ENCODE results near the gene PARVB. TPM values are rescaled to one million over a fixed set of nuclear protein-coding genes. Genes with fewer than 3 reads are reported as not detected.

PARVB gene
- total and polyA plus RNA-seq, 9 of the 15 experiments (the other 6 are each of a cell fraction or from before 2014, with no cell fraction given): 1.1 to 59.2 (median 29.2) TPM

DNA sequence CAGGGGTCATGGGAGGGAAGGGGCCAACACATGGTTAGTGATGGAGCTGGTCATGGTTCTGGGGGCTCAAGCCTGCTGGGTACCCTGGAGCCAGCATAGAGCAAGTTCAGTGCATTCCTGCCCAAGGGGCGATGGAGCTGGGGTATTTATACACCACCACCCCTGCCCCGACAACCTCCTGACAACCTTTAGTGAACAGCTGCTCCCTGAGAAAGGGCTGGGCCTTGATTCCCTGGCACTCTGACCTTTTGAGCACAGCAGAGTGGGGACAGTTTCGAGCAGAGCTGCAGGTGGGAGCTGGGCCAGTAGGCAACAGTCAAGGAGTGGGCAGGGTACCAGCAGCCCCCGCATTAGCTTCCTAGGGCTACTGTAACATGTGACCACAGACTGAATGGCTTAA, 162.6 kb downstream of the PARVB start:
- no peak overlapping the region for H3K27ac ChIP-seq (ENCODE audit: extremely low read depth, low read depth, low read length)
- intact Hi-C loops (cut with micrococcal nuclease): no loop called here
- CTCF ChIA-PET (ENCODE audit: low intra/inter-chr PET ratio): no interaction called here

More for the DNA sequence above, 162.6 kb downstream of the PARVB start:
- no peaks in the 10 kb centered on the region for H3K36me3 ChIP-seq (ENCODE audit: control insufficient read depth, insufficient read depth, low read length)
- H4K20me1 ChIP-seq (replicated peaks; ENCODE audit: control insufficient read depth, insufficient read depth, low read length): 0 out of 2 replicates have a peak, but pooled peaks cover 4% of the 10 kb centered on the region
- H3K9me3 ChIP-seq (replicated peaks; ENCODE audit: control insufficient read depth, insufficient read depth, low read depth, low read length): no peaks in the 10 kb centered on the region
- no peak overlapping the region for H3K4me3 ChIP-seq
- H3K9me1 ChIP-seq (ENCODE audit: control insufficient read depth, insufficient read depth, low read length): no peaks in the 10 kb centered on the region
- ATAC-seq: no peak
- peaks cover 9 to 36% of the 10 kb centered on the region in 2 experiments; a peak in 4 of 5 replicates for H3K27me3 ChIP-seq (ENCODE audit: control insufficient read depth in 2 of 2, insufficient read depth in 2 of 2, low read length in 2 of 2)
- no TSS peak for BruUV-seq (replicated peaks)
- TF ChIP-seq, protein P1, sequence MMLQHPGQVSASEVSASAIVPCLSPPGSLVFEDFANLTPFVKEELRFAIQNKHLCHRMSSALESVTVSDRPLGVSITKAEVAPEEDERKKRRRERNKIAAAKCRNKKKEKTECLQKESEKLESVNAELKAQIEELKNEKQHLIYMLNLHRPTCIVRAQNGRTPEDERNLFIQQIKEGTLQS (IDR thresholded peaks at IDR 0.05): no peak
- TF ChIP-seq, protein P1 (CRISPR knock-in tag; conservative IDR thresholded peaks at IDR 0.05): no peak
- TF ChIP-seq, protein P2, sequence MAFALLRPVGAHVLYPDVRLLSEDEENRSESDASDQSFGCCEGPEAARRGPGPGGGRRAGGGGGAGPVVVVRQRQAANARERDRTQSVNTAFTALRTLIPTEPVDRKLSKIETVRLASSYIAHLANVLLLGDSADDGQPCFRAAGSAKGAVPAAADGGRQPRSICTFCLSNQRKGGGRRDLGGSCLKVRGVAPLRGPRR (CRISPR knock-in tag; IDR thresholded peaks at IDR 0.05): no peak
- TF ChIP-seq PHTF2 (CRISPR knock-in tag; IDR thresholded peaks at IDR 0.05) (no peak), ZNF830 (CRISPR knock-in tag; IDR thresholded peaks at IDR 0.05) (no peak), MAZ (CRISPR knock-in tag; conservative IDR thresholded peaks at IDR 0.05 in 1 of 2, IDR thresholded peaks at IDR 0.05 in 1 of 2) (no peak)
- TF ChIP-seq, protein P3, sequence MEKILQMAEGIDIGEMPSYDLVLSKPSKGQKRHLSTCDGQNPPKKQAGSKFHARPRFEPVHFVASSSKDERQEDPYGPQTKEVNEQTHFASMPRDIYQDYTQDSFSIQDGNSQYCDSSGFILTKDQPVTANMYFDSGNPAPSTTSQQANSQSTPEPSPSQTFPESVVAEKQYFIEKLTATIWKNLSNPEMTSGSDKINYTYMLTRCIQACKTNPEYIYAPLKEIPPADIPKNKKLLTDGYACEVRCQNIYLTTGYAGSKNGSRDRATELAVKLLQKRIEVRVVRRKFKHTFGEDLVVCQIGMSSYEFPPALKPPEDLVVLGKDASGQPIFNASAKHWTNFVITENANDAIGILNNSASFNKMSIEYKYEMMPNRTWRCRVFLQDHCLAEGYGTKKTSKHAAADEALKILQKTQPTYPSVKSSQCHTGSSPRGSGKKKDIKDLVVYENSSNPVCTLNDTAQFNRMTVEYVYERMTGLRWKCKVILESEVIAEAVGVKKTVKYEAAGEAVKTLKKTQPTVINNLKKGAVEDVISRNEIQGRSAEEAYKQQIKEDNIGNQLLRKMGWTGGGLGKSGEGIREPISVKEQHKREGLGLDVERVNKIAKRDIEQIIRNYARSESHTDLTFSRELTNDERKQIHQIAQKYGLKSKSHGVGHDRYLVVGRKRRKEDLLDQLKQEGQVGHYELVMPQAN (IDR thresholded peaks at IDR 0.05; ENCODE audit: borderline replicate concordance): no peak
- TF ChIP-seq, protein P4, sequence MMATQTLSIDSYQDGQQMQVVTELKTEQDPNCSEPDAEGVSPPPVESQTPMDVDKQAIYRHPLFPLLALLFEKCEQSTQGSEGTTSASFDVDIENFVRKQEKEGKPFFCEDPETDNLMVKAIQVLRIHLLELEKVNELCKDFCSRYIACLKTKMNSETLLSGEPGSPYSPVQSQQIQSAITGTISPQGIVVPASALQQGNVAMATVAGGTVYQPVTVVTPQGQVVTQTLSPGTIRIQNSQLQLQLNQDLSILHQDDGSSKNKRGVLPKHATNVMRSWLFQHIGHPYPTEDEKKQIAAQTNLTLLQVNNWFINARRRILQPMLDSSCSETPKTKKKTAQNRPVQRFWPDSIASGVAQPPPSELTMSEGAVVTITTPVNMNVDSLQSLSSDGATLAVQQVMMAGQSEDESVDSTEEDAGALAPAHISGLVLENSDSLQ (IDR thresholded peaks at IDR 0.05): no peak
- no peak overlapping the region for H3K9ac ChIP-seq (ENCODE audit: insufficient read depth in 1 of 2, low read depth in 2 of 2, low read length in 2 of 2)
- no peak for FAIRE-seq
- H2AFZ ChIP-seq (ENCODE audit: low read depth, low read length): no peak overlapping the region
- no peak for DNase-seq (ENCODE audit: extremely low read depth in 1 of 4, low spot score in 3 of 4)
- peaks cover 0 to 9% of the 10 kb centered on the region in 2 experiments; a peak in 2 of 5 replicates for H3K4me1 ChIP-seq (replicated peaks in 1 of 2; ENCODE audit: control insufficient read depth in 2 of 2, insufficient read depth in 2 of 2, low read length in 2 of 2)
- in situ Hi-C loops (cut with MboI): no loop called here
- no peaks in the 10 kb centered on the region for H3K79me2 ChIP-seq (ENCODE audit: control insufficient read depth, insufficient read depth, low read length)
- H3K4me2 ChIP-seq (ENCODE audit: insufficient read depth, low read length): no peak overlapping the region
- POLR2A ChIA-PET: no interaction called here
- WGBS (ENCODE audit: insufficient coverage, low coverage, missing lambda C conversion rate): 0% methylated on average over 4 of the region's 4 CpGs
